ENCODE data around the gene ISYNA1. TPM values are rescaled to one million over a fixed set of nuclear protein-coding genes. Genes with fewer than 3 reads are reported as not detected.
"Not testable (repeated sequence)": the region's sequence is repeated elsewhere in the genome, so short reads cannot be mapped to it uniquely, and the experiment has no call there.

The ISYNA1 gene
- total and polyA plus RNA-seq, 2 of the 8 experiments (the other 6 are each of a cell fraction or from before 2014, with no cell fraction given) = 207 to 264 TPM

GRCh38 chr19:18405754-18406153 lies 32.2 kb downstream of the ISYNA1 start:
- not testable (repeated sequence) for H2BK5ac ChIP-seq (ENCODE audit: low read depth, low read length); H4K91ac ChIP-seq (replicated peaks; ENCODE audit: insufficient read length, low read length); H4K5ac ChIP-seq (ENCODE audit: insufficient read length, low read depth, low read length); H3K4ac ChIP-seq (replicated peaks; ENCODE audit: insufficient read length, low read depth, low read length); H3K56ac ChIP-seq (replicated peaks; ENCODE audit: insufficient read length, low read depth, low read length); H3K79me1 ChIP-seq (ENCODE audit: low read depth, low read length); H3K23me2 ChIP-seq (ENCODE audit: low read depth, low read length); H3K27me3 ChIP-seq (replicated peaks in 1 of 4; ENCODE audit: control insufficient read depth in 3 of 4, extremely low read depth in 1 of 4, insufficient read depth in 3 of 4, low read length in 3 of 4); H2AFZ ChIP-seq (ENCODE audit: low read length); H2BK120ac ChIP-seq (replicated peaks; ENCODE audit: low read depth, low read length); H3K4me2 ChIP-seq (ENCODE audit: insufficient read depth in 1 of 2, low read depth in 2 of 2, low read length in 2 of 2); H4K8ac ChIP-seq (ENCODE audit: extremely low read depth, insufficient read depth, low read length); H4K20me1 ChIP-seq (replicated peaks in 1 of 2; ENCODE audit: control insufficient read depth in 1 of 2, insufficient read depth in 2 of 2, low read length in 2 of 2); H3K79me2 ChIP-seq (ENCODE audit: control insufficient read depth in 1 of 2, insufficient read depth in 2 of 2, low read length in 2 of 2); H3K4me1 ChIP-seq (replicated peaks in 1 of 4; ENCODE audit: control insufficient read depth in 3 of 4, insufficient read depth in 4 of 4, low read length in 3 of 4); H3K18ac ChIP-seq (ENCODE audit: extremely low read depth, low read length); DNase-seq (ENCODE audit: low read depth in 1 of 2, low spot score in 2 of 2); H3K36me3 ChIP-seq (ENCODE audit: control insufficient read depth in 2 of 4, insufficient read depth in 4 of 4, low read length in 3 of 4); H3K4me3 ChIP-seq (ENCODE audit: extremely low read depth in 1 of 4, insufficient read depth in 2 of 4, low read depth in 3 of 4, low read length in 4 of 4); FAIRE-seq; H2BK15ac ChIP-seq (ENCODE audit: low read length); H3K9me3 ChIP-seq (ENCODE audit: insufficient read depth in 2 of 2, low read depth in 1 of 2, low read length in 1 of 2); H3K9ac ChIP-seq (replicated peaks in 1 of 4; ENCODE audit: extremely low read depth in 1 of 4, low read depth in 3 of 4, low read length in 3 of 4); H2BK12ac ChIP-seq (ENCODE audit: low read depth, low read length); H3K23ac ChIP-seq (ENCODE audit: insufficient read length); H3K27ac ChIP-seq (ENCODE audit: low read depth, low read length); H2AK5ac ChIP-seq (ENCODE audit: low read depth, low read length); H3K14ac ChIP-seq (ENCODE audit: insufficient read length); H2BK20ac ChIP-seq (ENCODE audit: low read length)
- ChIA-PET POLR2A (ENCODE audit: partially characterized antibody) (interaction anchor here (0.7 to 1.6 kb wide), 4 partner anchors 13 to 312 kb away, joined by 3 to 7 read pairs (median 3); partner anchors contain the start of gene JUND), CTCF (ENCODE audit: partially characterized antibody) (interaction anchor here (0.7 to 12.8 kb wide), 9 partner anchors 8 to 130 kb away, joined by 3 to 174 read pairs (median 4); partner anchors contain the start of genes GDF15 and LRRC25)
- 99% methylated on average over 4 of the region's 11 CpGs; no CpG with 5 or more reads in 1 of the 2 experiments for WGBS, 2 experiments (ENCODE audit: extremely low coverage in 1 of 2, insufficient coverage in 1 of 2, insufficient read length in 1 of 2, insufficient replicate concordance in 2 of 2, low coverage in 1 of 2, low lambda C conversion rate in 2 of 2, missing lambda C conversion rate in 1 of 2)
